K562 (cell line): ENCODE measurements around the gene ARHGAP26.

Experiments
- EZH2 ChIP-seq: IDR thresholded peaks from 2 replicates; pipeline ENCODE4 v1.6.1; 2012; ENCODE audit warnings: low read depth, mild to moderate bottlenecking, inconsistent platforms, low read length, borderline replicate concordance
- IRF2 ChIP-seq: sonication (generic); formaldehyde crosslinking; IDR thresholded peaks from 2 replicates; pipeline ENCODE4 v1.8.1; 2022; ENCODE audit warnings: mild to moderate bottlenecking, missing genetic modification reagents
- MAFK ChIP-seq: IDR thresholded peaks from 2 replicates; pipeline ENCODE4 v1.6.1; 2011; ENCODE audit warnings: low read length, improper control_type of control experiment
- MYC ChIP-seq, 2 experiments: fragments of 250-450 bp in 1 of 2; sonication (Bioruptor Pico) in 1 of 2; IDR thresholded peaks; 2 replicates each; pipeline versions ENCODE4 v1.5.1 to v1.6.1; 2012 to 2021; ENCODE audit warnings: low read depth in 2 of 2, borderline replicate concordance in 1 of 2, improper control_type of control experiment in 1 of 2, low read length in 1 of 2, mild to moderate bottlenecking in 1 of 2, moderate library complexity in 1 of 2
- NCOA6 ChIP-seq: fragments of 450-650 bp; IDR thresholded peaks from 2 replicates; pipeline ENCODE4 v1.6.1; 2017; ENCODE audit warnings: mild to moderate bottlenecking
- POLR2AphosphoS5 ChIP-seq: IDR thresholded peaks from 2 replicates; pipeline ENCODE4 v1.6.1; 2011; ENCODE audit warnings: mild to moderate bottlenecking, low read depth, low read length, moderate library complexity; ENCODE audit not compliant: control insufficient read depth, insufficient read depth
- TAF15 ChIP-seq: fragments of 200-400 bp; formaldehyde crosslinking; IDR thresholded peaks from 2 replicates; pipeline ENCODE4 v1.6.1; 2017; ENCODE audit warnings: mild to moderate bottlenecking, low read depth, low read length, moderate library complexity
- XRCC4 ChIP-seq: IDR thresholded peaks from one replicate; pipeline ENCODE4 v1.6.1; 2011; ENCODE audit not compliant: insufficient read depth, insufficient read length; ENCODE audit errors: extremely low read depth
- TF ChIP-seq, protein P1 (sequence below), 2 experiments: fragments of 150-350 bp in 1 of 2; IDR thresholded peaks; 2 replicates each; pipeline ENCODE4 v1.6.1; 2012 to 2016; ENCODE audit warnings: low read depth in 2 of 2, low read length in 2 of 2, mild to moderate bottlenecking in 1 of 2, moderate library complexity in 1 of 2

- TF ChIP-seq, protein P1, sequence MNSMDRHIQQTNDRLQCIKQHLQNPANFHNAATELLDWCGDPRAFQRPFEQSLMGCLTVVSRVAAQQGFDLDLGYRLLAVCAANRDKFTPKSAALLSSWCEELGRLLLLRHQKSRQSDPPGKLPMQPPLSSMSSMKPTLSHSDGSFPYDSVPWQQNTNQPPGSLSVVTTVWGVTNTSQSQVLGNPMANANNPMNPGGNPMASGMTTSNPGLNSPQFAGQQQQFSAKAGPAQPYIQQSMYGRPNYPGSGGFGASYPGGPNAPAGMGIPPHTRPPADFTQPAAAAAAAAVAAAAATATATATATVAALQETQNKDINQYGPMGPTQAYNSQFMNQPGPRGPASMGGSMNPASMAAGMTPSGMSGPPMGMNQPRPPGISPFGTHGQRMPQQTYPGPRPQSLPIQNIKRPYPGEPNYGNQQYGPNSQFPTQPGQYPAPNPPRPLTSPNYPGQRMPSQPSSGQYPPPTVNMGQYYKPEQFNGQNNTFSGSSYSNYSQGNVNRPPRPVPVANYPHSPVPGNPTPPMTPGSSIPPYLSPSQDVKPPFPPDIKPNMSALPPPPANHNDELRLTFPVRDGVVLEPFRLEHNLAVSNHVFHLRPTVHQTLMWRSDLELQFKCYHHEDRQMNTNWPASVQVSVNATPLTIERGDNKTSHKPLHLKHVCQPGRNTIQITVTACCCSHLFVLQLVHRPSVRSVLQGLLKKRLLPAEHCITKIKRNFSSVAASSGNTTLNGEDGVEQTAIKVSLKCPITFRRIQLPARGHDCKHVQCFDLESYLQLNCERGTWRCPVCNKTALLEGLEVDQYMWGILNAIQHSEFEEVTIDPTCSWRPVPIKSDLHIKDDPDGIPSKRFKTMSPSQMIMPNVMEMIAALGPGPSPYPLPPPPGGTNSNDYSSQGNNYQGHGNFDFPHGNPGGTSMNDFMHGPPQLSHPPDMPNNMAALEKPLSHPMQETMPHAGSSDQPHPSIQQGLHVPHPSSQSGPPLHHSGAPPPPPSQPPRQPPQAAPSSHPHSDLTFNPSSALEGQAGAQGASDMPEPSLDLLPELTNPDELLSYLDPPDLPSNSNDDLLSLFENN (IDR thresholded peaks at IDR 0.05; ENCODE audit: low read depth in 2 of 2, low read length in 2 of 2), result no peak
- no peak for TF ChIP-seq IRF2
- no peak for TF ChIP-seq XRCC4
- TF ChIP-seq EZH2, result no peak
- no peak for TF ChIP-seq MYC (IDR thresholded peaks at IDR 0.05; ENCODE audit: low read depth, low read length)
- TF ChIP-seq MYC (CRISPR knock-in tag; IDR thresholded peaks at IDR 0.05; ENCODE audit: borderline replicate concordance, low read depth), result no peak
- no peak for TF ChIP-seq POLR2AphosphoS5
- no peak for TF ChIP-seq TAF15
- no peak for TF ChIP-seq NCOA6
- no peak for TF ChIP-seq MAFK
Observed at GRCh38 chr5:142754031-142754430, 16.1 kb upstream of the ARHGAP26 start.
